ENCODE measurements around the gene MATCAP1. TPM values are rescaled to one million over a fixed set of nuclear protein-coding genes. Genes with fewer than 3 reads are reported as not detected.

Gene MATCAP1
- total RNA-seq, 2 experiments from 2014 or later: 47.5 to 51.4 TPM

GRCh38 chr16:67216612-67217490, 33.1 kb upstream of the MATCAP1 start:
- Mint-ChIP-seq H3K27ac (peak overlapping the region; percentile 43), H3K27me3 (no peaks in the 10 kb centered on the region), H3K4me1 (peaks cover 12% of the 10 kb centered on the region), H3K4me3 (no peak overlapping the region), H3K36me3 (ENCODE audit: low read depth) (no peaks in the 10 kb centered on the region), H3K9me3 (no peaks in the 10 kb centered on the region)
- no peak for DNase-seq
- CTCF ChIA-PET: interaction anchor here (1.2 to 1.9 kb wide), 3 partner anchors 8 to 23 kb away, joined by 4 to 10 read pairs (median 7); no protein-coding TSS in a partner anchor
- POLR2A ChIA-PET: no interaction called here

GRCh38 chr16:67215706-67216105, 31.9 kb upstream of the MATCAP1 start:
- ChIA-PET POLR2A (no interaction called here), CTCF (interaction anchor here (2.6 kb wide), 1 partner anchor 11 kb away, joined by 7 read pairs; the partner anchor contains the start of gene TMEM208)
- no peaks in the 10 kb centered on the region for H3K27me3 Mint-ChIP-seq

GRCh38 chr16:67213197-67214019, 29.6 kb upstream of the MATCAP1 start:
- CTCF ChIA-PET: interaction anchor here (0.6 to 2.6 kb wide), 6 partner anchors 9 to 347 kb away, joined by 3 to 7 read pairs (median 3); partner anchors contain the start of gene TMEM208
- POLR2A ChIA-PET: no interaction called here
- peaks cover 12% of the 10 kb centered on the region for H3K4me1 Mint-ChIP-seq

More at GRCh38 chr16:67215706-67216105, 31.9 kb upstream of the MATCAP1 start:
- Mint-ChIP-seq H3K4me1 (peaks cover 12% of the 10 kb centered on the region), H3K27ac (no peak overlapping the region), H3K4me3 (no peak overlapping the region), H3K9me3 (no peaks in the 10 kb centered on the region), H3K36me3 (ENCODE audit: low read depth) (no peaks in the 10 kb centered on the region)
- no peak for DNase-seq

GRCh38 chr16:67212766-67213165, 29.0 kb upstream of the MATCAP1 start:
- no peak overlapping the region for H3K27ac Mint-ChIP-seq

More at GRCh38 chr16:67213197-67214019, 29.6 kb upstream of the MATCAP1 start:
- H3K27ac Mint-ChIP-seq: no peak overlapping the region
- no peaks in the 10 kb centered on the region for H3K36me3 Mint-ChIP-seq (ENCODE audit: low read depth)
- no peaks in the 10 kb centered on the region for H3K27me3 Mint-ChIP-seq
- H3K9me3 Mint-ChIP-seq: no peaks in the 10 kb centered on the region
- no peak overlapping the region for H3K4me3 Mint-ChIP-seq
- no peak for DNase-seq

GRCh38 chr16:67211674-67212073, 27.9 kb upstream of the MATCAP1 start:
- H3K27me3 Mint-ChIP-seq: no peaks in the 10 kb centered on the region
- no peak overlapping the region for H3K27ac Mint-ChIP-seq
- DNase-seq: no peak
- no peak overlapping the region for H3K4me3 Mint-ChIP-seq
- H3K9me3 Mint-ChIP-seq: no peaks in the 10 kb centered on the region
- ChIA-PET POLR2A (no interaction called here), CTCF (interaction anchor here (1.5 to 2.0 kb wide), 2 partner anchors 13 to 15 kb away, joined by 4 to 7 read pairs; partner anchors contain the start of gene TMEM208)
- no peaks in the 10 kb centered on the region for H3K36me3 Mint-ChIP-seq (ENCODE audit: low read depth)
- peaks cover 1% of the 10 kb centered on the region for H3K4me1 Mint-ChIP-seq

More at GRCh38 chr16:67212766-67213165, 29.0 kb upstream of the MATCAP1 start:
- DNase-seq: no peak
- Mint-ChIP-seq H3K36me3 (ENCODE audit: low read depth) (no peaks in the 10 kb centered on the region), H3K4me1 (peaks cover 10% of the 10 kb centered on the region), H3K27me3 (no peaks in the 10 kb centered on the region), H3K9me3 (no peaks in the 10 kb centered on the region), H3K4me3 (no peak overlapping the region)
- ChIA-PET POLR2A (no interaction called here), CTCF (interaction anchor here (0.6 to 1.4 kb wide), 2 partner anchors 9 to 58 kb away, joined by 3 read pairs; no protein-coding TSS in a partner anchor)

GRCh38 chr16:67210069-67210937, 26.5 kb upstream of the MATCAP1 start:
- Mint-ChIP-seq H3K9me3 (no peaks in the 10 kb centered on the region), H3K4me1 (no peaks in the 10 kb centered on the region), H3K27ac (no peak overlapping the region), H3K27me3 (no peaks in the 10 kb centered on the region), H3K36me3 (ENCODE audit: low read depth) (no peaks in the 10 kb centered on the region), H3K4me3 (no peak overlapping the region)
- ChIA-PET POLR2A (no interaction called here), CTCF (interaction anchor here (0.6 to 2.0 kb wide), 3 partner anchors 9 to 189 kb away, joined by 3 to 7 read pairs (median 3); partner anchors contain the start of gene TMEM208)
- DNase-seq: no peak

GRCh38 chr16:67209565-67209964, 25.8 kb upstream of the MATCAP1 start:
- CTCF ChIA-PET: interaction anchor here (0.6 to 2.4 kb wide), 6 partner anchors 8 to 188 kb away, joined by 3 to 7 read pairs (median 4); partner anchors contain the start of gene TMEM208
- H3K9me3 Mint-ChIP-seq: no peaks in the 10 kb centered on the region
- no peaks in the 10 kb centered on the region for H3K36me3 Mint-ChIP-seq (ENCODE audit: low read depth)
- no peak for DNase-seq
- POLR2A ChIA-PET: no interaction called here
- H3K4me1 Mint-ChIP-seq: no peaks in the 10 kb centered on the region
- H3K27ac Mint-ChIP-seq: no peak overlapping the region
- no peaks in the 10 kb centered on the region for H3K27me3 Mint-ChIP-seq
- no peak overlapping the region for H3K4me3 Mint-ChIP-seq

GRCh38 chr16:67208154-67208896, 24.6 kb upstream of the MATCAP1 start:
- DNase-seq: no peak
- Mint-ChIP-seq H3K9me3 (no peaks in the 10 kb centered on the region), H3K36me3 (ENCODE audit: low read depth) (no peaks in the 10 kb centered on the region), H3K4me3 (no peak overlapping the region), H3K27me3 (no peaks in the 10 kb centered on the region), H3K4me1 (no peaks in the 10 kb centered on the region), H3K27ac (no peak overlapping the region)
- POLR2A ChIA-PET: interaction anchor here (0.7 kb wide), 1 partner anchor 10 kb away, joined by 4 read pairs; no protein-coding TSS in a partner anchor
- CTCF ChIA-PET: interaction anchor here (0.6 to 2.4 kb wide), 6 partner anchors 9 to 212 kb away, joined by 3 to 11 read pairs (median 6); partner anchors contain the start of genes ELMO3 and TMEM208

GRCh38 chr16:67207249-67208091, 23.7 kb upstream of the MATCAP1 start:
- no peaks in the 10 kb centered on the region for H3K4me1 Mint-ChIP-seq
- POLR2A ChIA-PET: interaction anchor here (0.7 kb wide), 1 partner anchor 9 kb away, joined by 4 read pairs; no protein-coding TSS in a partner anchor
- no peaks in the 10 kb centered on the region for H3K36me3 Mint-ChIP-seq (ENCODE audit: low read depth)
- CTCF ChIA-PET: interaction anchor here (1.4 to 2.4 kb wide), 2 partner anchors 9 to 52 kb away, joined by 5 to 11 read pairs; partner anchors contain the start of gene ELMO3
- H3K27me3 Mint-ChIP-seq: no peaks in the 10 kb centered on the region
- no peaks in the 10 kb centered on the region for H3K9me3 Mint-ChIP-seq
- H3K4me3 Mint-ChIP-seq: no peak overlapping the region
- no peak for DNase-seq
- no peak overlapping the region for H3K27ac Mint-ChIP-seq

- POLR2A ChIA-PET: no interaction called here
These were observed 23.1 kb upstream of the MATCAP1 start for GRCh38 chr16:67206838-67207248.

More at GRCh38 chr16:67206838-67207248, 23.1 kb upstream of the MATCAP1 start:
- Mint-ChIP-seq H3K27ac (peak overlapping the region; percentile 41), H3K9me3 (no peaks in the 10 kb centered on the region), H3K27me3 (no peaks in the 10 kb centered on the region), H3K36me3 (ENCODE audit: low read depth) (no peaks in the 10 kb centered on the region), H3K4me1 (no peaks in the 10 kb centered on the region), H3K4me3 (no peak overlapping the region)
- DNase-seq: no peak
- CTCF ChIA-PET: no interaction called here

All from activated CD4-positive, alpha-beta T cell treated with anti-CD3 and anti-CD28 coated beads, Interleukin-2, amount 10 ng/mL, durations not matched to agents 7 days and 5 days (primary cell).